ENCODE results near the gene C4orf54.

The C4orf54 gene

GRCh38 chr4:99651811-99652485 lies 5.7 kb downstream of the C4orf54 start:
- no peak for DNase-seq (ENCODE audit: extremely low read depth, insufficient read length)
- no peak for TF ChIP-seq CTCF (IDR thresholded peaks at IDR 0.05; ENCODE audit: insufficient read depth, low read length, poor library complexity, severe bottlenecking)
- no peaks in the 10 kb centered on the region; the same call in 1 of the 2 replicates for H3K27me3 ChIP-seq (replicated peaks; ENCODE audit: control insufficient read depth, insufficient read depth, low read length)
- no peaks in the 10 kb centered on the region for H3K36me3 ChIP-seq (ENCODE audit: control insufficient read depth, insufficient read depth, low read length)
- H3K4me3 ChIP-seq (replicated peaks; ENCODE audit: low read depth, low read length): no peak overlapping the region

- DNase-seq (ENCODE audit: extremely low read depth, insufficient read length): no peak
- Histone ChIP-seq H3K27me3 (replicated peaks; ENCODE audit: control insufficient read depth, insufficient read depth, low read length) (no peaks in the 10 kb centered on the region; the same call in 1 of the 2 replicates), H3K4me3 (replicated peaks; ENCODE audit: low read depth, low read length) (no peak overlapping the region), H3K36me3 (ENCODE audit: control insufficient read depth, insufficient read depth, low read length) (no peaks in the 10 kb centered on the region)
- TF ChIP-seq CTCF (IDR thresholded peaks at IDR 0.05; ENCODE audit: insufficient read depth, low read length, poor library complexity, severe bottlenecking): no peak
These were observed 6.4 kb downstream of the C4orf54 start for GRCh38 chr4:99651016-99651769.

- TF ChIP-seq CTCF (IDR thresholded peaks at IDR 0.05; ENCODE audit: insufficient read depth, low read length, poor library complexity, severe bottlenecking): no peak
- Histone ChIP-seq H3K4me3 (replicated peaks; ENCODE audit: low read depth, low read length) (no peak overlapping the region), H3K36me3 (ENCODE audit: control insufficient read depth, insufficient read depth, low read length) (no peaks in the 10 kb centered on the region), H3K27me3 (replicated peaks; ENCODE audit: control insufficient read depth, insufficient read depth, low read length) (no peaks in the 10 kb centered on the region; the same call in 1 of the 2 replicates)
- DNase-seq (ENCODE audit: extremely low read depth, insufficient read length): no peak
These were observed 7.8 kb downstream of the C4orf54 start for GRCh38 chr4:99649778-99650177.

- no peaks in the 10 kb centered on the region for H3K36me3 ChIP-seq (ENCODE audit: control insufficient read depth, insufficient read depth, low read length)
- H3K27me3 ChIP-seq (replicated peaks; ENCODE audit: control insufficient read depth, insufficient read depth, low read length): no peaks in the 10 kb centered on the region; the same call in 1 of the 2 replicates
- no peak overlapping the region for H3K4me3 ChIP-seq (replicated peaks; ENCODE audit: low read depth, low read length)
- DNase-seq (ENCODE audit: extremely low read depth, insufficient read length): no peak
- no peak for TF ChIP-seq CTCF (IDR thresholded peaks at IDR 0.05; ENCODE audit: insufficient read depth, low read length, poor library complexity, severe bottlenecking)
These were observed 8.4 kb downstream of the C4orf54 start for GRCh38 chr4:99649208-99649607.

- TF ChIP-seq CTCF (IDR thresholded peaks at IDR 0.05; ENCODE audit: insufficient read depth, low read length, poor library complexity, severe bottlenecking): no peak
- Histone ChIP-seq H3K36me3 (ENCODE audit: control insufficient read depth, insufficient read depth, low read length) (no peaks in the 10 kb centered on the region), H3K27me3 (replicated peaks; ENCODE audit: control insufficient read depth, insufficient read depth, low read length) (no peaks in the 10 kb centered on the region; the same call in 1 of the 2 replicates), H3K4me3 (replicated peaks; ENCODE audit: low read depth, low read length) (no peak overlapping the region)
- DNase-seq (ENCODE audit: extremely low read depth, insufficient read length): no peak
These were observed 9.3 kb downstream of the C4orf54 start for GRCh38 chr4:99648321-99648720.

All from GM06990 (cell line).